Stimulated activated CD4-positive, alpha-beta T cell treated with anti-CD3 and anti-CD28 coated beads, Interleukin-15, amount 100 ng/mL, for 48 hours (primary cell): ENCODE results near the gene PECR.
"Not testable (repeated sequence)": the region's sequence is repeated elsewhere in the genome, so short reads cannot be mapped to it uniquely, and the experiment has no call there.

Experiments used
- DNase-seq, 2 donors: peaks; one replicate each; pipeline ENCODE4 v3.0.0-alpha.2; 2020; ENCODE audit warnings: low read depth in 2 of 2

Gene PECR

GRCh38 chr2:216104691-216105090 lies 23.1 kb upstream of the PECR start:
- no peak for DNase-seq

GRCh38 chr2:216103213-216103612 lies 21.6 kb upstream of the PECR start:
- no peak for DNase-seq

DNA sequence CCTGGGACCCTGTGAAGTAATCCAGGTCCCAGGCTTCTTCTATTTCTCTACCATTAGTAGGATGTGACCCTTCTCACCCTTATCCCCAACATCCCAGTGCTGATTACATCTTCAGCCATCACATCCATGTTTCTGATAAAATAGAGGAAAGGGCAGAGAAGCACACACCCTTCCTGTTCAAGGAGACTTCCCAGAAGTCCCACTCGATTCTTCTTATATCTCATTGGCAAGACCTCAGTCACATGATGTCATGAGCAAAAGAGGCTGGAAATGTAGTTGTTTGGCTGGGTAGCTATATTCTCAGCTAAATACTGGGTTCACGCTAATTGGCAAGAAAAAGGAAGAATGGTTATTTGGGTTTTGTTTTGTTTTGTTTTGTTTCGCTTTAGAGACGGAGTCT lies 19.5 kb upstream of the PECR start:
- DNase-seq = no peak

DNA sequence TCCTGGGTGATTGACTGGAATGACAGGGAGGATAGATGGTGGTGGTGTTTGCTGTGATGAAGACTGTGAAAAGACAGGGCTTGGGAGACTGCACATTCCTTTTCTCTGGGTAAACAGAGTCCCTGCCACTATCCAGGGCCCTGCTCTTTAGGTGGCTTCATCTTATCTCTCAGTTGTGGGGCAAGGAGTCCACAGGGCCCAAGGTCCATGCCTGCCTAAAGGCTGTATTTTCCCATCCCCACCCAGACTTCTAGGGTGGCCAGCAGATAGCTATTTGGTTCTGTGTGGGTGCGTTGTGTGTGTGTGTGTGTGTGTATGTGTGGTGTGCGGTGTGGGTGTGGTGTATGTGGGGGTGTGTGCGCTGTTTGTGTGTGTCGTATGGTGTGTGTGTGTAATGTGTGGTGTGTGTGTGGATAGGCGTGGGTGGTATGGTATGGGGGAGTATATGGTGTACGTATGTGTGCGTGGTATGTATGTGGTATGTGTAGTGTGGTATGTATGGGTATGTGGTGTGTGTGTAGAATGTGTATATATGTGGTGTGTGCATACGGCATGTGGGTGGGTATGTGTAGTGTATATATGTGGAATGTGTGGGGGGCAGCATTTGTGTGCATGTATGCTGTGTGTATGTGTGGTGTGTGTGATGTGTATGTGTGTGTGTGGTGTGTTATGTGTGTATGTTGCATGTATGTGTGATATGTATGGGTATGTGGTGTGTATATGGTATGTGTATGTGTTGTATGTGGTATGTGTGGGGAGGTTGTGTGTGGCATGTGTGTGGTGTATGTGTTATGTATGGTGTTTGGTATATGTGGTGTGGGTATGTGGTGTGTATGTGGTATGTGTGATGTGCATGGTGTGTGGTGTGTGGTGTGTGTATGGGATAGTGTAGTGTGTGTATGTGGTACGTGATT lies 17.1 kb upstream of the PECR start:
- DNase-seq = no peak

DNA sequence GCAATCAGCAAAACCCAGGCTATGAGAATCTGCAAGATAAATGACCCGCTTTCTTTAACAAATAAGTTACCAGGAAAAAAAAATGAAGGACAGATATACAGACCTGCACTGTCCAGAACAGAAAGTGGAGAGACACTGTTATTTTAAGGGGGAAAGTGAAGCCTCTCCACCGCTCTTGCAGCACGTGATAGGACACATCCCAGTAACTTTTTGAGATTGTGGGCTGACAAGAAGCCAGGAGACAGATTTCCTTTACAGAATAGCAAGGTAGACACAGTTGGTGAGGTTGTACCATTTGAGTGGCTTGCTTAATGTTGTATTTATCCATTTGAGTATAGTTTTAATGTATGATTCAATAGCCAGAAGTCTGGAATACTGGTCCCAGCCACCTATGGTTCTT lies 13.1 kb upstream of the PECR start:
- DNase-seq = no peak

DNA sequence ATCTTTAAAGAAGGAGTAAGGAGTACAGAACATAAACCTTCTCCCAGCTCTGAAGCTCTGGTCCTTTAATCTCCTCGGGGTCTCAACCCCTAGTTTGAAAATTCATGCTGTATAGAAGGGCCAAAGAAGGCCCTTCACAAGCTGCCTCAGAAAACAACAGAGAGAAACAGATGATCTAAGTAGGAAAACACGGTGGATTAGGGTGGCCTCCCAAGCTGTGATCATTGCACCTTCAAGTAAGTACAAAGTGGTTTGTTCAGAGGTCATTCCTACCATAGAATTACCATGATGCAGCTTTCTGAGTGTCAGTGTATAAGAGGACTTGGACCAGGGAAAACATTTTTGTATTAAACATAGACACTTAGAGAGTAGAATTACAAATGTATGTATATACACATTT lies 11.0 kb upstream of the PECR start:
- no peak for DNase-seq

GRCh38 chr2:216090369-216090786 lies 8.8 kb upstream of the PECR start:
- DNase-seq = no peak

GRCh38 chr2:216086207-216086893 lies 4.7 kb upstream of the PECR start:
- DNase-seq = no peak

GRCh38 chr2:216084547-216084946 lies 2.9 kb upstream of the PECR start:
- DNase-seq = no peak

DNA sequence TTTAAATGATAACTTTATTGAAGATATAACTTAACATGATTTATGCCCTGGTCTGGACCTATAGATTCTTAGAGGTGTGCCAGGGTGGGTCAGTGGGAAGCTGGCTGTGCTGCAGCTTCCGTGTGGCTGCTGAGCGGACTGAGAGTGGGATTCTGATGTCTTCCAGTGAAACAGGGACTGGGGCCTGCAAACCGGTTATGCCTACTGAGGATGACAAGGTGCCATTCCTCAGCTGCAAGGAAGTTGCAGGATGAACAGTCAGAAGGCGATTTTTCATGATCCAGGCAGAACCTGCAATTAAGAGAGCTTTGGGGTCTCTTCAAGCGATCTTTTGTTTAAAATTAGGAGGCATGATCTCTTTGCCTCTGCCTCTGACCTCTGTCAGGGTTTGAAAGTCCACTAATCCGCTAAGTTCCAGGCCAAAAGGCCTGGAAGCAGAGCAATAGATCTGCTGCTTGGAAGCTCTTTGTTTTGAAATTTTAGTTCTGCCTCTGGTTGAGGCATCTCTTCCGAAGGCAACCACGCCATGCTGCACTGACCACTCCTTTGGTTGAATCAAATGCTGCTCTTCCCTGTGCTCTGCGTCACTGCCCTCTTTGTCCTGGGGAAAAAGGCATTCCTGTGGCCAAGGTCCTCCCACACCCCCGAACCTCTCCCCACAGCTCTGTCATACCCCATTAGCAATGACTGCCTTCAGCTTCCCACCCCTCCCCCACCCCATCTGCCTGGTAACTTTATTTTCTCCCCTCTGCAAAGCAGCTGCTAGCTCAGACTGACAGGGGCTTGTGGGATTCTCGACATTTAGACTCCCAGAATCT lies 2.1 kb upstream of the PECR start:
- no peak for DNase-seq

GRCh38 chr2:216082805-216083204 lies 1.2 kb upstream of the PECR start:
- no peak for DNase-seq

DNA sequence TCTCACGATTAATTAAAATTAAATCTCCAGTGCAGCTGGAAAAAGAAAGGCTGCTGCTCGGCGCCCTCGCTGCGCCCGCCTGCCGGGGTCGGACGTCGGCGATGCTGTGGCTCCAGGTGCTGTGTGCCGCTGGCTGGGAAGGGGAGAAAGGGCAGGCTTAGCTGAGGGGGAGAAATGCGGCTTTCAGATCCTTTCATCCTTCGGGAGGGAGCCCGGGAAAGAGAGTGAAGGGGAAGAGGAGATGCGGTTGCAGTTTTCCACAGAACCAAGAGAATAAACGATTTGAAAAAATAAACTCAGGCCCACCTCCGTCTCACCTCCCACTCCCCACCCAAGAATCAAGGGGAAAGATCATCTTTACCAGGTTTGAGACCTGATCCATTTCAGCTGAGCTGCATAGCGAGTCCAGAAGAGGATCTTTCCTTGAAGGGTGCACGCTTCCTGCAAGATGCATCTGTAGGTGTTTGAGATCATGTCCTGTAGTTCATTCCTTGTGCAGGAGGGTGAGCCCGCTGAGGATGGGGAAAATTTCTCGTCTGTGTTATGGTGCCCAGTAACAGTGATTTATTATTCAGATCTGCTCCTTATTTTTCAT lies 605 bp upstream of the PECR start:
- DNase-seq = no peak

- no peak for DNase-seq
These were observed 597 bp downstream of the PECR start for GRCh38 chr2:216081012-216081411.

DNA sequence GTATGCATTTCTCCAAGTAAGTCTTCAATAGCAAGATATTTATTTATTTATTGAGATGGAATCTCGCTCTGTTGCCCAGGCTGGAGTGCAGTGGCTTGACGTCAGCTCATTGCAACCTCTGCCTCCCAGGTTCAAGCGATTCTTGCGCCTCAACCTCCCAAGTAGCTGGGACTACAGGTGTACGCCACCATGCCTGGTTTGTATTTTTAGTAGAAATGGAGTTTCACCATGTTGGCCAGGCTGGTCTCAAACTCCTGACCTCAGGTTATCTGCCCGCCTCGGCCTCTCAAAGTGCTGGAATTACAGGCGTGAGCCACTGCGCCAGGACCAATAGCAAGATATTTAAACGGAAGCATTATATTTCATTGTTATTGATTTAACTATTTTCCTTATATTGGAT lies 1.6 kb downstream of the PECR start:
- DNase-seq = not testable (repeated sequence)

DNA sequence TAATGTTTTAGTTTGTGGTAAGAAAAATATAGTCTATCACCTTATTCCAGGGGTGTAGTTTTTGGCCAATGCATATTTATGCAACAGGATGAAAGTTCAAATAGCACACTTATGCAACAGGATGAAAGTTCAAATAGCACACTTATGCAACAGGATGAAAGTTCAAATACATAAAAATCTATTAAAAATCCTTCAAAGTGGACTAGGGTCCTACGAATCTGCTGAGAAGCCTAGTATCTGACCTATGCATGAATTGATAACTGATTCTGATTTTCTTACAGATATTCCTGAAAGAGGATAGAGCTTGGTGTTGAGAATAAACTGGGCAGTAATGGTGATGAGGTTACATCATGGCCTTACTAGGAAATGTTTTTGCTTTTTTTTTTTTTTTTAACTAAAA lies 2.8 kb downstream of the PECR start:
- DNase-seq = no peak

DNA sequence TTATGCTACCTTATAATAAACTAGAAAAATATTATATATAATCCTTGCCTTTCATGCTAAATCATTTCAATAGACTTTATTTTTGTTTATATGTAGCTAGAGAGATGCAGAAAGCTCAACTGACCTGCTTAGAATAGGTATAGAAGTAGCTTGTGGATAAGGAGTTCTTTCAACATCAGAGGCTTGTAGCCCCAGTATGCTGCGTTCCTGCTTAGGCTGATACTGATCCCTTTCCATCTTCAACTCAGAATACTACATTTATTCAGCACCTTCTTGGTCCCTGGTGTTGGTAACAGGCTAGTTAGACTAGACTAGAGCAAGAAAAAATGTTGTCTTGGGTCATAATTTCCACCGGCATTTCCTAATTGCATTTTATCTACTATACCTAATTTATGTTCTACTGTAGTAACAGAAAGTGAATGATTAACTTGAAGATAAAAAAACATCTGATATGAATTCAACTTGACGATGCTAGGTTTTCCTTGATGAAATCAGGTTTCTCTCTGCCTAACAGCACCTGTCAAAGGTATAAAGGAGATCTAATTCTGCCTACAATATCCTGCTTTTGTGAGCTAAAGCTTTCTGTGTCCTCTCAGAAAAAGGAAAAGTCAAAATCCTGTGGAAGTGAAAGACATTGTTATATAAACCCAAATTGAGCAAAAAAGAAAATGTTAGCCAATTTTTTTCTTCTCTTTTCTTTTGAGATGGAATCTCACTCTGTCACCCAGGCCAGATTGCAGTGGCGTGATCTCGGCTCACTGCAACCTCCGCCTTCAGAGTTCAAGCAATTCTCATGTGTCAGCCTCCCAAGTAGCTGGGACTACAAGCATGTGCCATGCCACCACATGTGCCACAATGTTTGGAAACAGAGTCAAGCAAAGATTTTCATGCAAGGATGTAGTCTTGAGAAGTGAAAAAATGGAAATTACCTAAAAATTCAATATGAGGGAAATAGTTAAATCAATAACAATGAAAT lies 5.8 kb downstream of the PECR start:
- DNase-seq = no peak

DNA sequence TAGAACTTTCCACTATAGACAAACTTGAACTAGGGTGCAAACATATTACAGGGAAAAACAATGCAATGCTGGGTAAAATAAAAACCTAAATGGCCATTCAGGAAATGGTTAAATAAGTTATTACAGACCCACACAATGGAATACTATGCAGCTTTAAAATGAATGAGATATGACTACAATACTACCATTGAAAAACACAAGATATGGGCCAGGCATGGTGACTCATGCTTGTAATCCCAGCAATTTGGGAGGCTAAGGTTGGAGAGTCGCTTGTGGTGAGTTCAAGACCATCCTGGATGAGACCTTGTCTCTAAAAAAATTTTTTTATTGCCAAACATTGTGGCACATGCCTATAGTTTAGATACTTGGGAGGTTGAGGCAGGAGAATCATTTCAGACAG lies 6.8 kb downstream of the PECR start:
- DNase-seq = no peak

DNA sequence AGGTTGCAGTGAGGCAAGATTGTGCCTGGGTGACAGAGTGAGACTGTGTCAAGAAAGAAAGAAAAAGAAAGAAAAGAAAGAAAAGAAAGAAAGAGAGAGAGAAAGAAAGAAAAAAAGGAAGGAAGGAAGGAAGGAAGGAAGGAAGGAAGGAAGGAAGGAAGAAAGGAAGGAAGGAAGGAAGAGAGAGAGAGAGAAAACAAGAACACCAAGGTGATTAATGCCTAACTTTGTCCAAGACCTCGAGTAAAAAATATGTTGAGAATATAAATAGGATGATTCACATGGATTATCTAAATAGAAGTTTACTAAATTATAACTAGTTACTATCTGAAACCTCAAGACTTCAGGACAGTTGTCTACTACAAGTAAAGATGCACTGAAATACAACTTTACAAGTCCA lies 7.2 kb downstream of the PECR start:
- no peak for DNase-seq

GRCh38 chr2:216073773-216074172 lies 7.8 kb downstream of the PECR start:
- no peak for DNase-seq

DNA sequence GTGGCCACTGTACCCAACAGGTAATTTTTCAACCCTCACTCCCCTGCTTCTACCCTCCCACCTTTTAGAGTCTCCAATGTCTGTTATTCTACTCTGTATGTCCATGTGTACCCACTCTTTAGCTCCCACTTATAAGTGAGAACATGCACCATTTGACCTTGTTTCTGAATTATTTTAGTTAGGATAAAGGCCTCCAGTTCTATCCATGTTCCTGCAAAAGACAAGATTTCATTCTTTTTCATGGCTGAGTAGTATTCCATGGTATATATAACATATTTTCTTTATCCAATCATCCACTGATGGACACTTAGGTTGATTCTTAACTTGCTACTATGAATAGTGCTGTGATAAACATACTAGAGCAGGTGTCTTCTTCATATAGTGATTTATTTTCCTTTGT lies 9.1 kb downstream of the PECR start:
- DNase-seq = no peak
